Colonic mucosa (tissue), 4 donors: ENCODE results near the gene DIO3. TPM values are rescaled to one million over a fixed set of nuclear protein-coding genes. Genes with fewer than 3 reads are reported as not detected.
"Not testable (repeated sequence)": the region's sequence is repeated elsewhere in the genome, so short reads cannot be mapped to it uniquely, and the experiment has no call there.

Experiments
- DNase-seq: peaks from one replicate; pipeline ENCODE4 v3.0.0-alpha.2; 2020
- H3K27ac ChIP-seq: fragments of 200-600 bp; one replicate; pipeline ENCODE4 v1.8.0; 2021
- H3K27me3 ChIP-seq: fragments of 200-600 bp; one replicate; pipeline ENCODE4 v1.8.0; 2021
- H3K36me3 ChIP-seq: fragments of 200-600 bp; one replicate; pipeline ENCODE4 v1.8.0; 2021
- H3K4me1 ChIP-seq: fragments of 200-600 bp; one replicate; pipeline ENCODE4 v1.8.0; 2021; ENCODE audit warnings: mild to moderate bottlenecking
- H3K4me3 ChIP-seq: fragments of 200-600 bp; one replicate; pipeline ENCODE4 v1.8.0; 2021
- H3K9ac ChIP-seq, 2 donors: one replicate each; pipeline ENCODE4 v1.7.0; 2013; ENCODE audit warnings: control low read depth in 2 of 2, low read depth in 2 of 2, low read length in 2 of 2
- H3K9me3 ChIP-seq: fragments of 200-600 bp; one replicate; pipeline ENCODE4 v1.8.0; 2021
- intact Hi-C: fragments of 100-400 bp; cut with DNase I; formaldehyde crosslinking; loops from one replicate; pipeline ENCODE4 v1.14.1; 2022
- total RNA-seq, 2 donors: library from RNA; stranded (reverse); fragmentation: NEBNext Ultra II Directional in 1 of 2; extraction: Animal tissue kit (Norgen Biotek cat#: 25700) in 1 of 2; gene quantifications; one replicate each; pipeline ENCODE4 v1.2.1, GENCODE V29; 2021
- TF ChIP-seq, protein P1 (sequence below): fragments of 200-600 bp; IDR thresholded peaks from one replicate; pipeline ENCODE4 v1.8.0; 2022; ENCODE audit warnings: antibody characterized with exemption, mild to moderate bottlenecking
- donor health status: healthy.
- donor health status: DM: no; HTN: no; CAD: no.
- donor health status: DM: no; HTN: no; CAD: no.

Gene DIO3
- total RNA-seq, 2 donors from 2014 or later: 0.16 to 0.35 TPM

DNA sequence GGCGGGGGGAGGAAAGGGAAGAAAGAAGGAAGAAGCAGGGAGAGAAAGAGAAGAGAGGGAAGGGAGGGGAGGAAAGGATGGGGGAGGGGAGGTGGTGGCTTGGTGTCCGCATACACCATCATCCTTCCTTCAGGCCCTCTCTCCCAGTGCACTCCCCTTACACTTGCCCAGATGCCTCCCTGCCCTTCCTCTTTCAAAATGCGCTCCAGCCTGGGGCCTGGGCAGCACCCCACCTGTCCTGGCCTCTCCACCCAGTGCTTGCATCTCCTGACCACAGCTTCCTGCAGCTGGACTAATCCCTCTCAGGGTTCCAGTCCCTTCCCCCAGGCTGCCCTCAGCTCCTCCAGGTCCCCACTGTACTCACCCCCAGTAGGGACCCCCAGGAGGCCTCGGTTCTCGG lies 12.6 kb upstream of the DIO3 start:
- Histone ChIP-seq H3K4me1 (no peaks in the 10 kb centered on the region), H3K9ac (no peak overlapping the region), H3K27me3 (no peaks in the 10 kb centered on the region), H3K36me3 (no peaks in the 10 kb centered on the region), H3K27ac (no peak overlapping the region), H3K4me3 (no peak overlapping the region), H3K9me3 (no peaks in the 10 kb centered on the region)
- intact Hi-C loops: no loop called here
- DNase-seq: no peak
- TF ChIP-seq, protein P1, sequence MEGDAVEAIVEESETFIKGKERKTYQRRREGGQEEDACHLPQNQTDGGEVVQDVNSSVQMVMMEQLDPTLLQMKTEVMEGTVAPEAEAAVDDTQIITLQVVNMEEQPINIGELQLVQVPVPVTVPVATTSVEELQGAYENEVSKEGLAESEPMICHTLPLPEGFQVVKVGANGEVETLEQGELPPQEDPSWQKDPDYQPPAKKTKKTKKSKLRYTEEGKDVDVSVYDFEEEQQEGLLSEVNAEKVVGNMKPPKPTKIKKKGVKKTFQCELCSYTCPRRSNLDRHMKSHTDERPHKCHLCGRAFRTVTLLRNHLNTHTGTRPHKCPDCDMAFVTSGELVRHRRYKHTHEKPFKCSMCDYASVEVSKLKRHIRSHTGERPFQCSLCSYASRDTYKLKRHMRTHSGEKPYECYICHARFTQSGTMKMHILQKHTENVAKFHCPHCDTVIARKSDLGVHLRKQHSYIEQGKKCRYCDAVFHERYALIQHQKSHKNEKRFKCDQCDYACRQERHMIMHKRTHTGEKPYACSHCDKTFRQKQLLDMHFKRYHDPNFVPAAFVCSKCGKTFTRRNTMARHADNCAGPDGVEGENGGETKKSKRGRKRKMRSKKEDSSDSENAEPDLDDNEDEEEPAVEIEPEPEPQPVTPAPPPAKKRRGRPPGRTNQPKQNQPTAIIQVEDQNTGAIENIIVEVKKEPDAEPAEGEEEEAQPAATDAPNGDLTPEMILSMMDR: no peak

DNA sequence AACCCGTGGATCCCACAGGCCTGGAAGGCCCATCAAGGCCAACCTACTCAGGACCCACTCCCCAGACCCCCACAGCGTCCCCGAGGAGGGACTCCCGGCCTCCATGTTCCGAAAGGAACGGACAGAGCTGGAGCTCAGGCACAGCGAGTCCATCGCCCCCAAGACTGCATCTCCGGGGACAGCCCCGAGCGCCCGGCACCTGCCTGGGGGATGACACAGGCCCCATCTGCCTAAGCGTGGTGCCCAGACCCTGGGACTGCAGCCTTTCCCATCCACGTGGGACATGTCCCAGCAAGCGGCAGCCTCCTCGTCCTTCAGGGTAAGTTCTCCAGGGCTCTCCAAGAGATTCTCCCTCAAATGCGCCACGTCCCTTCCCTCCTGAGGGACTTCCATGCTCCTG lies 12.1 kb upstream of the DIO3 start:
- H3K36me3 ChIP-seq: no peaks in the 10 kb centered on the region
- H3K27ac ChIP-seq: no peak overlapping the region
- no peak overlapping the region for H3K4me3 ChIP-seq
- no peaks in the 10 kb centered on the region for H3K27me3 ChIP-seq
- no peak overlapping the region for H3K9ac ChIP-seq
- TF ChIP-seq, protein P1: no peak
- intact Hi-C loops: no loop called here
- no peaks in the 10 kb centered on the region for H3K4me1 ChIP-seq
- DNase-seq: no peak
- no peaks in the 10 kb centered on the region for H3K9me3 ChIP-seq

DNA sequence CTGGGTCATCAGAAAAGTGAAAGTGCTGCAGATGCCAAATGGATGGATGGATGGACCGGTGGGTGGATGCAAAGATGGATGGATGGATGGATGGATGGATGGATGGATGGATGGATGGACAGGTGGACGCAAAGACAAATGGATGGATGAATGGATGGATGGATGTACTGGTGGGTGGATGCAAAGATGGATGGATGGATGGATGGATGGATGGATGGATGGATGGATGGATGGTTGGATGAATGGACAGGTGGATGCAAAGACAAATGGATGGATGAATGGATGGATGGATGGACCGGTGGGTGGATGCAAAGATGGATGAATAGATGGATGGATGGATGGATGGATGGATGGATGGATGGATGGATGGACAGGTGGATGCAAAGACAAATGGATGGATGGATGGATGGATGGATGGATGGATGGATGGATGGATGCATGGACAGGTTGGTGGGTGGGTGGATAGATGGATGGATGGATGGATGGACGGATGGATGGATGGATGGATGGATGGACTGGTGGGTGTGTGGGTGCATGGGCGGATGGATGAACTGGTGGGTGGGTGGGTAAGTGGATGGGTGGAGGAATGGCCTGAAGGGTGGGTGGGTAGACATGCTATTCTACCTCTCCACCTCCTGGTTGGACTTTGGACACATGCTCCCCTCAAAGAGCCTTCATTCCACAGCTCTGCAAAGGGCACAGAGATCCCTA lies 10.9 kb upstream of the DIO3 start:
- H3K36me3 ChIP-seq, DNase-seq, H3K9ac ChIP-seq, H3K27me3 ChIP-seq, H3K4me3 ChIP-seq, intact Hi-C loops, H3K27ac ChIP-seq, H3K4me1 ChIP-seq, H3K9me3 ChIP-seq: not testable (repeated sequence)

DNA sequence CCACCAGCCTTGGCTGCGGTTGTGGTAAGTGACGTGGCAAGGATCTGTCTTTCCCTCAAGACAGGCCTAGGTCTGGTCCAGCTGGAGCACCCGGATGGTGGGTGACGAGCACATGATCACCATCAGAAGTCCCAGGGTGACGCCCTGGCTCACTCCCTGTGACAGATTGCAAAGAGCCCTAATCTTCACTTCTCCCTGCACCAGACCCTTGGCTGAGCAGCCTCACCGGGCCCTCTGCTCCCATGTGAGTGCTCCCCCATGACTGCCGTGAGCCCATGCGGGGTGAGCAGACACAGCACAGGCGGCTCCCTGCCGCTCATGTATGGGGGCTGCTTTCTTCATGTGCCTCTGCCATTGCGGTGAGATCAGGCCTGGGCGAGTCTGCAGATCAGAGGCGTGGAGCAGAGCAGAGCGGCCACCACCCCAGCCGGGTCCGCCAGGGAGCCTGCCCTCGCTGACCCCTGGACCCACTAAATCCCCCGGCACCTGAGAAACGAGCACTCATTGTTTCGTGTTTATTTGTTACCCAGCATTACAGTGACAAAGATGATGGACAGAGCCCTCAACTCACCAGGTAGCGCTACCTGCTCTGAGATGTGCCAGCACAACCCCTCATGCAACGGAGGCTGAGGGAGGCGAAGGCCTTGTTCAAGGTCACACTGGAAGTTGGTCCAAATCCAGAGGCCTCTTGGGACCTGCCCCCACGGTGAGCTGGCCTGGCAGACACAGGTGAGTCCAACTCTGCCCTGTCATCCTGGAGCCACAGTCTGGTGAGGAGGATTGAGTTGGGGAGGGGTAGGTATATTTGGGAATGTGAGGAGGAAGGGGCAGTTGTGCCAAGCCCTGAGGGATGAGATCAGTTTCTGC lies 9.3 kb upstream of the DIO3 start:
- intact Hi-C loops: no loop called here
- DNase-seq: no peak

DNA sequence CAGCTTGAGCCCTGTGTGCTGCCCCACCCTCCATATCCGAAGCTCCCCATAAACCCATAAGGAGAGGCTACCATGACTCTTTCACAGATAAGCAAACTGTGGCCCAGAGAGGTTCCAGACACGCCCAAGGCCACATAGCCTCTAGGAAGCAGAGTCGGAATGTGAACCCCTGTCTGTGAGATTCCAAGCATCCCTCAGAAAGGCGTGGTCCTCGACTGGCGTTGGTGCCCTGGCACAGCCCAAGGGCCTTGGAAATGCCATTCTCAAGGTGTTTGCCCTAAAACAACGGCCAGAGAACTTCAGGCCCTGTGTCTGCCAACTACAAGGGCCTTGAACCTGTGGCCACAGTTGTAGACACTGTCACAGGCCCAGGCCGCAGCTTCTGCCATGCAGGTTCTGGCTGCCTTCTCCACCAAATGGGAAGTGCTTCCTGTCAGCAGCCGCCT lies 8.5 kb upstream of the DIO3 start:
- H3K36me3 ChIP-seq: no peaks in the 10 kb centered on the region
- TF ChIP-seq, protein P1: no peak
- no peaks in the 10 kb centered on the region for H3K4me1 ChIP-seq
- H3K9me3 ChIP-seq: no peaks in the 10 kb centered on the region
- H3K4me3 ChIP-seq: no peak overlapping the region
- intact Hi-C loops: no loop called here
- no peak overlapping the region for H3K9ac ChIP-seq
- H3K27ac ChIP-seq: no peak overlapping the region
- peak; percentile 46 for DNase-seq
- no peaks in the 10 kb centered on the region for H3K27me3 ChIP-seq

More for the DNA sequence above, 9.3 kb upstream of the DIO3 start:
- Histone ChIP-seq H3K36me3 (no peaks in the 10 kb centered on the region), H3K9ac (no peak overlapping the region), H3K4me1 (no peaks in the 10 kb centered on the region), H3K9me3 (no peaks in the 10 kb centered on the region), H3K27ac (no peak overlapping the region), H3K27me3 (no peaks in the 10 kb centered on the region), H3K4me3 (no peak overlapping the region)
- TF ChIP-seq, protein P1: no peak

DNA sequence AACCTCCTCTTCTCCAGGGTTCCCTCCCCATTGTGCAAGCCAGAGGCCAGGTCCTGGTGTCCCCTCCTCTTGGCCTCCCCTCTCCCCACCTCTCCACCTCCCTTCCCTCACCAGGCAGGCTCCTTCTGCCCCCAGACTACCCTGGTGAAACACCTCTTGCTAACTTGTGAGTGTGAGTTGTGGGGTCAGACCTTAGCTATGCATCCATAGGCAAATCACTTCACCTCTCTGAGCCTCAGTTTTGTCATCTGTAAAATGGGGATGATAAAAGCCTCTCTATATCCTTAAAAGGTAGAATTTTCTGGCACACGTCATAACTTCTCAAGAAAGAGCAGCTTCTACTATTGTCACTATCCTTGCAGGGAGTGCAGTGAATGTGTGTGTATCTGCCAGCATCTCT lies 7.9 kb upstream of the DIO3 start:
- Histone ChIP-seq H3K9ac (no peak overlapping the region), H3K27me3 (no peaks in the 10 kb centered on the region), H3K4me1 (no peaks in the 10 kb centered on the region), H3K27ac (no peak overlapping the region), H3K36me3 (no peaks in the 10 kb centered on the region), H3K9me3 (no peaks in the 10 kb centered on the region), H3K4me3 (no peak overlapping the region)
- intact Hi-C loops: no loop called here
- TF ChIP-seq, protein P1: no peak
- no peak for DNase-seq
